HepG2 (cell line): Measurements from ENCODE around the gene CDSN. TPM values are rescaled to one million over a fixed set of nuclear protein-coding genes. Genes with fewer than 3 reads are reported as not detected.

ENCODE experiments used
- ATF7 ChIP-seq, 2 experiments: fragments of 450-650 bp in 1 of 2; sonication (generic) in 1 of 2; formaldehyde crosslinking in 1 of 2; IDR thresholded peaks; 2 replicates each; pipeline versions ENCODE4 v1.4.0 to v1.6.1; 2016 to 2020; ENCODE audit warnings: antibody characterized with exemption in 1 of 2, mild to moderate bottlenecking in 1 of 2, missing genetic modification reagents in 1 of 2
- DDIT3 ChIP-seq: sonication (generic); formaldehyde crosslinking; IDR thresholded peaks from 2 replicates; pipeline ENCODE4 v1.4.0; 2020; ENCODE audit warnings: mild to moderate bottlenecking, missing genetic modification reagents
- DMAP1 ChIP-seq: IDR thresholded peaks from 2 replicates; pipeline ENCODE4 v1.6.1; 2016
- ELF1 ChIP-seq: sonication (generic); formaldehyde crosslinking; IDR thresholded peaks from 2 replicates; pipeline ENCODE4 v1.4.0; 2020; ENCODE audit warnings: missing genetic modification reagents
- FOSL2 ChIP-seq: sonication (generic); formaldehyde crosslinking; IDR thresholded peaks from 2 replicates; pipeline ENCODE4 v1.4.0; 2020; ENCODE audit warnings: missing genetic modification reagents
- HNRNPK ChIP-seq: fragments of 200-400 bp; formaldehyde crosslinking; IDR thresholded peaks from 2 replicates; pipeline ENCODE4 v1.6.1; 2018; ENCODE audit warnings: low read length, low read depth, moderate library complexity, mild to moderate bottlenecking; ENCODE audit not compliant: poor library complexity, severe bottlenecking
- MYNN ChIP-seq: sonication (generic); formaldehyde crosslinking; IDR thresholded peaks from 2 replicates; pipeline ENCODE4 v1.4.0; 2020; ENCODE audit warnings: mild to moderate bottlenecking, low read depth, missing genetic modification reagents
- NPAS2 ChIP-seq: sonication (generic); formaldehyde crosslinking; IDR thresholded peaks from 2 replicates; pipeline ENCODE4 v1.8.0; 2022; ENCODE audit warnings: mild to moderate bottlenecking, missing genetic modification reagents, borderline replicate concordance
- RFX3 ChIP-seq: IDR thresholded peaks from 2 replicates; pipeline ENCODE4 v1.6.1; 2016; ENCODE audit warnings: missing biosample characterization, missing genetic modification reagents
- RFXAP ChIP-seq: sonication (generic); formaldehyde crosslinking; IDR thresholded peaks from 2 replicates; pipeline ENCODE4 v1.4.0; 2020; ENCODE audit warnings: missing genetic modification reagents, borderline replicate concordance
- RNF2 ChIP-seq: fragments of 450-650 bp; conservative IDR thresholded peaks from 2 replicates; pipeline ENCODE4 v1.6.1; 2016; ENCODE audit warnings: low read depth
- SMYD3 ChIP-seq: sonication (generic); formaldehyde crosslinking; IDR thresholded peaks from 2 replicates; pipeline ENCODE4 v1.8.1; 2023; ENCODE audit warnings: mild to moderate bottlenecking, missing genetic modification reagents
- TBX2 ChIP-seq: sonication (generic); formaldehyde crosslinking; IDR thresholded peaks from 2 replicates; pipeline ENCODE4 v1.5.0; 2020; ENCODE audit warnings: missing genetic modification reagents, mild to moderate bottlenecking, borderline replicate concordance
- UBTF ChIP-seq: sonication (generic); formaldehyde crosslinking; IDR thresholded peaks from 2 replicates; pipeline ENCODE4 v1.4.0; 2020; ENCODE audit warnings: mild to moderate bottlenecking, missing genetic modification reagents
- ZFAT ChIP-seq: sonication (generic); formaldehyde crosslinking; conservative IDR thresholded peaks from 2 replicates; pipeline ENCODE4 v1.8.1; 2023; ENCODE audit warnings: missing genetic modification reagents, inconsistent platforms
- ZFP36L2 ChIP-seq: sonication (generic); formaldehyde crosslinking; IDR thresholded peaks from 2 replicates; pipeline ENCODE4 v1.4.0; 2020; ENCODE audit warnings: missing genetic modification reagents
- ZFP90 ChIP-seq: sonication (generic); formaldehyde crosslinking; IDR thresholded peaks from 2 replicates; pipeline ENCODE4 v1.8.0; 2022; ENCODE audit warnings: missing genetic modification reagents, mild to moderate bottlenecking, inconsistent platforms, borderline replicate concordance
- ZFX ChIP-seq: sonication (generic); formaldehyde crosslinking; IDR thresholded peaks from 2 replicates; pipeline ENCODE4 v1.4.0; 2020; ENCODE audit warnings: mild to moderate bottlenecking, low read depth, missing genetic modification reagents, moderate library complexity
- ZHX1 ChIP-seq: sonication (generic); formaldehyde crosslinking; IDR thresholded peaks from 2 replicates; pipeline ENCODE4 v1.8.1; 2022; ENCODE audit warnings: low read depth, mild to moderate bottlenecking, missing genetic modification reagents
- ZNF230 ChIP-seq: sonication (generic); formaldehyde crosslinking; IDR thresholded peaks from 2 replicates; pipeline ENCODE4 v1.4.0; 2020; ENCODE audit warnings: mild to moderate bottlenecking, missing genetic modification reagents
- ZNF234 ChIP-seq: sonication (generic); formaldehyde crosslinking; conservative IDR thresholded peaks from 2 replicates; pipeline ENCODE4 v1.5.1; 2020; ENCODE audit warnings: mild to moderate bottlenecking, missing genetic modification reagents
- ZNF572 ChIP-seq: sonication (generic); formaldehyde crosslinking; IDR thresholded peaks from 2 replicates; pipeline ENCODE4 v1.5.1; 2020; ENCODE audit warnings: mild to moderate bottlenecking, missing genetic modification reagents
- ZNF749 ChIP-seq: sonication (generic); formaldehyde crosslinking; IDR thresholded peaks from 2 replicates; pipeline ENCODE4 v1.8.0; 2022; ENCODE audit warnings: mild to moderate bottlenecking, missing genetic modification reagents, moderate library complexity, borderline replicate concordance
- polyA plus RNA-seq, 8 experiments: library from polyadenylated mRNA; depleted of rRNA in 3 of 8; stranded (reverse) in 7 of 8; unstranded in 1 of 8; fragments of >200 nt; fragmentation: Illumina TruSeq in 4 of 8; extraction: Trizol in 4 of 8; gene quantifications; 2 replicates each; pipeline versions ENCODE4 v1.2.1 to v1.2.3, GENCODE V29; 2011 to 2016; ENCODE audit warnings: low read depth in 4 of 8, missing spikeins in 1 of 8, mixed read lengths in 1 of 8; ENCODE audit not compliant: insufficient read depth in 1 of 8
- total RNA-seq, 5 experiments: library from RNA; depleted of rRNA; stranded (reverse); fragments of >200 nt; fragmentation: Illumina TruSeq; extraction: Trizol; gene quantifications; 2 replicates each; pipeline ENCODE4 v1.2.3, GENCODE V29; 2016; ENCODE audit warnings: low read depth in 1 of 5
- TF ChIP-seq, protein P1 (sequence below): sonication (generic); formaldehyde crosslinking; IDR thresholded peaks from 2 replicates; pipeline ENCODE4 v1.8.0; 2022; ENCODE audit warnings: mild to moderate bottlenecking, missing genetic modification reagents

CDSN gene
- total and polyA plus RNA-seq, 2 of the 13 experiments (the other 11 are each of a cell fraction or from before 2014, with no cell fraction given) = not detected

- TF ChIP-seq UBTF (CRISPR knock-in tag) = no peak
- no peak for TF ChIP-seq ZNF572 (CRISPR knock-in tag)
- TF ChIP-seq RNF2 = peak; percentile 56; the same call in 1 of the 2 replicates
- no peak for TF ChIP-seq ZNF234 (CRISPR knock-in tag)
- no peak for TF ChIP-seq TBX2 (CRISPR knock-in tag)
- no peak for TF ChIP-seq ZFAT (CRISPR knock-in tag)
- TF ChIP-seq HNRNPK = no peak
- TF ChIP-seq FOSL2 (CRISPR knock-in tag) = peak; percentile 36; the same call in 1 of the 2 replicates
- TF ChIP-seq ZNF230 = no peak
- no peak for TF ChIP-seq ZFP90 (CRISPR knock-in tag)
- no peak for TF ChIP-seq ATF7 (IDR thresholded peaks at IDR 0.05)
- TF ChIP-seq ATF7 (CRISPR knock-in tag; IDR thresholded peaks at IDR 0.05) = no peak
- no peak for TF ChIP-seq ZNF749 (CRISPR knock-in tag)
- no peak for TF ChIP-seq DMAP1 (CRISPR knock-in tag)
- peak; percentile 55; the same call in 1 of the 2 replicates for TF ChIP-seq ZFX (CRISPR knock-in tag)
- TF ChIP-seq ZFP36L2 (CRISPR knock-in tag) = no peak
- peak; percentile 76 for TF ChIP-seq RFX3
- TF ChIP-seq ZHX1 (CRISPR knock-in tag) = no peak
- TF ChIP-seq MYNN (CRISPR knock-in tag) = peak; percentile 93; the same call in 1 of the 2 replicates
- no peak for TF ChIP-seq DDIT3 (CRISPR knock-in tag)
- TF ChIP-seq ELF1 = 0 out of 2 replicates have a peak, but pooled peaks have one; percentile 33
- TF ChIP-seq NPAS2 (CRISPR knock-in tag) = no peak
- TF ChIP-seq SMYD3 (CRISPR knock-in tag) = no peak
- TF ChIP-seq RFXAP (CRISPR knock-in tag) = no peak
- TF ChIP-seq, protein P1, sequence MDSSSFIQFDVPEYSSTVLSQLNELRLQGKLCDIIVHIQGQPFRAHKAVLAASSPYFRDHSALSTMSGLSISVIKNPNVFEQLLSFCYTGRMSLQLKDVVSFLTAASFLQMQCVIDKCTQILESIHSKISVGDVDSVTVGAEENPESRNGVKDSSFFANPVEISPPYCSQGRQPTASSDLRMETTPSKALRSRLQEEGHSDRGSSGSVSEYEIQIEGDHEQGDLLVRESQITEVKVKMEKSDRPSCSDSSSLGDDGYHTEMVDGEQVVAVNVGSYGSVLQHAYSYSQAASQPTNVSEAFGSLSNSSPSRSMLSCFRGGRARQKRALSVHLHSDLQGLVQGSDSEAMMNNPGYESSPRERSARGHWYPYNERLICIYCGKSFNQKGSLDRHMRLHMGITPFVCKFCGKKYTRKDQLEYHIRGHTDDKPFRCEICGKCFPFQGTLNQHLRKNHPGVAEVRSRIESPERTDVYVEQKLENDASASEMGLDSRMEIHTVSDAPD (CRISPR knock-in tag) = no peak
These were observed 51.4 kb downstream of the CDSN start (continued) for GRCh38 chr6:31068669-31069340.
